HEK293T (cell line): ENCODE results near the gene RALB.

ENCODE experiments used
- ARNT ChIP-seq: fragments of 450-650 bp; IDR thresholded peaks from 2 replicates; pipeline ENCODE4 v1.6.1; 2017; ENCODE audit warnings: mild to moderate bottlenecking
- BHLHE40 ChIP-seq: fragments of 450-650 bp; IDR thresholded peaks from 2 replicates; pipeline ENCODE4 v1.6.1; 2016; ENCODE audit warnings: mild to moderate bottlenecking, moderate library complexity, borderline replicate concordance
- ELF4 ChIP-seq: fragments of 450-650 bp; IDR thresholded peaks from 2 replicates; pipeline ENCODE4 v1.6.1; 2017; ENCODE audit warnings: antibody characterized with exemption
- FOXA1 ChIP-seq: fragments of 450-650 bp; IDR thresholded peaks from 2 replicates; pipeline ENCODE4 v1.6.1; 2016; ENCODE audit warnings: mild to moderate bottlenecking
- FOXK2 ChIP-seq: fragments of 450-650 bp; IDR thresholded peaks from 2 replicates; pipeline ENCODE4 v1.6.1; 2016; ENCODE audit warnings: mild to moderate bottlenecking
- LEF1 ChIP-seq: fragments of 450-650 bp; IDR thresholded peaks from 2 replicates; pipeline ENCODE4 v1.6.1; 2017; ENCODE audit warnings: mild to moderate bottlenecking, borderline replicate concordance
- NFRKB ChIP-seq: fragments of 450-650 bp; IDR thresholded peaks from 2 replicates; pipeline ENCODE4 v1.6.1; 2016; ENCODE audit warnings: mild to moderate bottlenecking, moderate library complexity

DNA sequence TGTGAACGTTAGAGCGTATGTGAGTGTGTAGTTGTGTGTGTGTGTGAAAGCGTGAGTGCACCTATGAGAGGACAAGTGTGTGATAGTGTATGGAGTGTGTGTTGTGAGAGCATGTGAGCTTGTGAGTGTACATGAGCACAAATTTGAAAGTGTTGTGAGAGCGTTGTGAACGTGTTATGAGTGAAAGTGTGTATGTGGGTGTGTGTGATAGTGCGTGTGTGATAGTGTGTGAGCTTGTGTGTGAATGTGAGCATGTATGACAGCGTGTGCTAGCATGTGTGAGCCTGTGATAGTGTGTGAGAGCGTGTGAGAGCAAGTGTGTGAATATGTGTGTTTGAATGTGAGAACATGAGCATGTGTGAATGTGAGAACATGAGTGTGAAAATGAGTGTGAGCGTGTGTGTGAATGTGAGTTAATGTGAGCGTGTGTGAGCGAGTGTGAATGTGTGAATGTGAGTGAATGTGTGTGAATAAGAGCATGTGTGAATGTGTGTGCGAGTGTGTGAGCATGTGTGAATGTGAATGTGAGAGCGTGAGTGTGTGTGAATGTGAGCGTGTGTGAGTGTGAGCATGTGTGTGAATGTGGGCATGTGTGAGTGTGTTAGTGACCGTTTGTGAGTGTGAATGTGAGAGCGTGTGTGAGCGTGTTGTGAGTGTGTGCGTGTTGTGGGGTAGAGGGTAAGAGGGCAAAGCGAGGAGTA lies 25.0 kb downstream of the RALB start:
- TF ChIP-seq FOXK2, result no peak
- no peak for TF ChIP-seq ELF4
- no peak for TF ChIP-seq FOXA1
- TF ChIP-seq ARNT, result no peak
- no peak for TF ChIP-seq LEF1
- TF ChIP-seq NFRKB, result no peak
- no peak for TF ChIP-seq BHLHE40
